HG03064 (cell line): ENCODE data around the gene C11orf68.
"Not testable (repeated sequence)": the region's sequence is repeated elsewhere in the genome, so short reads cannot be mapped to it uniquely, and the experiment has no call there.

Source experiments
- ATAC-seq: cut with Tn5 transposase; IDR thresholded peaks from one replicate; pipeline ENCODE4 v1.9.1; 2021; ENCODE audit warnings: low read depth; ENCODE audit not compliant: unreplicated experiment

Gene C11orf68

DNA sequence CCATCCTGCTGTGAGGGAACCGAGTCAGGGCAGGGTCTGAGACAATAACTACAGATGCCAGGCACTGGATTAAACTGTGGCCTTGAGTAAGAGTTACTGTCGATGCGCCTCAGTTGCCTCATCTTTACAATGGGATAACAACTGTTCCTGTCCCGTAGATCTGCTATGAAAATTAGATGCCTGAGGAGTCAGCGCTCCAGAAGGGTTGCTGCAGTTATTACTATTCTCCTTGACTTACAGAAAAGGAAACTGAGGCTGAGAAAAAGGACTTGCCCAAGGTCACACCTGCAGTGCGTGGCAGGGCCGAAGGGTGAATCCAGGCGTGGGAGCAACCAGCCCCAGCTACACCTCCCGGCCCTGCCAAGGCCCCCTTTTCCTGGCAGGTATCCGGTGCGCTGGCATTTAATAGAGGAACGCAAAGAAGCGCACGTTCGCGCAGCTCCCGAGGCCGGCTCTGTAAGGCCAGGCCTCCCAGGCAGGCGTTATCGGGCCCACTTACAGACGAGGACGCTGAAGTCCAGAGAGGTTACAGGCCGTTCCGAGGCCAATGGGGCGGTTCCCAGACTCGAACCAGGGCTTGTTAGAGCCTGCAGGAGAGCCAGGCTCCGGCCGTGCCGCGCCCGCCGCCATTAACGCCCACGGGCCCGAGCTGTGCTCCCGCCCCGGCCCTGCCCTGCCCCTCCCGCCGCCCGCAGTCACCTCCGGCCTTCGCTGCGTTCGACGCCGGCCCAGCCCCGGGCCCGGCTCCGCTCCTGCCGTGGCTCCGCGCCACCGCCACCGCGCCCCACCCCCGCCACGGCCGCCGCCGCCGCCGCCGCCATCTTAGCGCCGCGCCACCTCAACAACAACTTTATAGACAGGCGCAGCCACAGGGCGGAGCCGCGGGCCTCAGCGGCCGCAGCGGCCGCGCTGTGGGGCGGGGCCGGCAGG, at the start of gene C11orf68:
Gene C11orf68 (minus strand): TSS at position 852 of the 930 bp plus-strand sequence. CDS start 31 bp downstream, at position 821.
- ATAC-seq: peak; percentile 34

DNA sequence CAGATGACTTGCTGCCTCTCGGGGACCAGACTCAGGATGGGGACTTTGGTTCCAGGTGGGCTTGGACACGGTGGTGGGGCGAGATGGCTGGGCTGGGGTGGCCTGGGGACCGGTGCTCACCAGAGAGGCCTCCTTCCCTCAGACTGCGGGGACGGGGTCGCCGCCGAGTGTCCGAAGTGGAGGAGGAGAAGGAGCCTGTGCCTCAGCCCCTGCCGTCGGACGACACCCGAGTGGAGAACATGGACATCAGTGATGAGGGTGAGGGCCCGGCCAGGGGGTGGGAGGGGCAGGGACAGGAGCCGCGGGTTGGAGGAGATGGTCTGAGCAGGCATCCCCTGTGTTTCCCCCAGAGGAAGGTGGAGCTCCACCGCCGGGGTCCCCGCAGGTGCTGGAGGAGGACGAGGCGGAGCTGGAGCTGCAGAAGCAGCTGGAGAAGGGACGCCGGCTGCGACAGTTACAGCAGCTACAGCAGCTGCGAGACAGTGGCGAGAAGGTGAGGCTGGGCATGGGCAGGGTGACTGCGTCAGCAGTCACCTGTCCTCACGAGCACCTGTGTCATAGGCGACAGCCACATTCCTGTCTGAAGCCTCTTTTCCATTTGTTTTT, 48.6 kb upstream of the C11orf68 start:
- no peak for ATAC-seq

DNA sequence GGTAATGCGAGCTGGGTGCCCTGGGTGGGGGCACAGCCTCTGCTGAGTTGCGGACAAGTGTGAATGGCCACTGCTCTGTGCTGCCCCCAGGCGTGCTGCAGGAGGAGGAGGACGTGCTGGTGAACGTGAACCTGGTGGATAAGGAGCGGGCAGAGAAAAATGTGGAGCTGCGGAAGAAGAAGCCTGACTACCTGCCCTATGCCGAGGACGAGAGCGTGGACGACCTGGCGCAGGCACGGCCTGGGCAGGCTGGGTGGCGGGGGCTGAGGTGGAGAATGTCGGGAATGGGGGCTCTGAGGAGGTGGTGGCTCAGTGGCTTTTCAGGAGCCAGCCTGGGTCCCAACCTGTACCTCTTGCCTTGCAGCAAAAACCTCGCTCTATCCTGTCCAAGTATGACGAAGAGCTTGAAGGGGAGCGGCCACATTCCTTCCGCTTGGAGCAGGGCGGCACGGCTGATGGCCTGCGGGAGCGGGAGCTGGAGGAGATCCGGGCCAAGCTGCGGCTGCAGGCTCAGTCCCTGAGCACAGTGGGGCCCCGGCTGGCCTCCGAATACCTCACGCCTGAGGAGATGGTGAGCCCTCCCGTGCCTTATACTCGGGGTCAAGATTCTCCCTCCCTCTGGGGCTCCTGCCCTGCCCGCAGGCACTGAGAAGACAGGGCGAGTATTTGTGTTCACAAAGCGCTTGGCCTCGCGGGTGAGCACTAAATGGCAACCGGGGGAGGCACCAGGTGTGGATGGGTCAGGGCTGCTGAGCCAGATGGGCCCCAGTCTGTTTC, 47.3 kb upstream of the C11orf68 start:
- ATAC-seq: no peak

DNA sequence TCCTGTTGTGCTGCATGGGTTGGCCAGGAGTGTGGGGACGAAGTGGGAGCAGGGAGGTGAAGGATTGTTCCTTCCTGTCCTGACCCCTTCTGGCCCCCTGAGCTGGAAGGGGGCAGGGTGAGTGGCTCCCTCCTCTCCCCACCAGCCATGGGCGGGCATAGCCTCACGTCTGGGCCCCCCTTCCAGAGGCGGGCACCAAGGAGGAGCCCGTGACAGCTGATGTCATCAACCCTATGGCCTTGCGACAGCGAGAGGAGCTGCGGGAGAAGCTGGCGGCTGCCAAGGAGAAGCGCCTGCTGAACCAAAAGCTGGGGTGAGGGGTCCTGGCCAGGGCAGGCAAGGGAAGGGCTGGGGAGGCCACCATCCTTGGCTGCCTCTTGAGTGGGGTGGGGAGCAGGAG, 46.0 kb upstream of the C11orf68 start:
- no peak for ATAC-seq

DNA sequence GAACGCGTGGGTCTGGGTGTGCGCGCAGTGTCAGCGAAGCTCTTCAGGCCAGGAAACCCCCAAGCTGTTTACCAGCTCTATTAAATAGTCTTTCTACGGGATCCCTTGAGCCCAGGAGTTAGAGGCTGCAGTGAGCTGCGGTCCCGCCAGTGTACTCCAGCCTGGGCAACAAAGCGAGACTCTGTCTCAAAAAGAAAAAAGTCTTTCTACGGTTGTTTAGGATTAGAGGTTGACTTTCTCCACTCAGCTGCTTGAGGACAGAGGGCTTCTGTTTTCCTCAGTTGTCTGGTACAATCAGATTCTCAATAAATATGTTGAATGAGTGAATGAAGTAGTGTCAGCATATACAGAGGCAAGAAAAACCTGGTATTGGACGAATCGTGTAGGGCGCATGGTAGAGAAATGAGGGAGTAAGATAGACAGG, 43.3 kb upstream of the C11orf68 start:
- ATAC-seq: no peak

DNA sequence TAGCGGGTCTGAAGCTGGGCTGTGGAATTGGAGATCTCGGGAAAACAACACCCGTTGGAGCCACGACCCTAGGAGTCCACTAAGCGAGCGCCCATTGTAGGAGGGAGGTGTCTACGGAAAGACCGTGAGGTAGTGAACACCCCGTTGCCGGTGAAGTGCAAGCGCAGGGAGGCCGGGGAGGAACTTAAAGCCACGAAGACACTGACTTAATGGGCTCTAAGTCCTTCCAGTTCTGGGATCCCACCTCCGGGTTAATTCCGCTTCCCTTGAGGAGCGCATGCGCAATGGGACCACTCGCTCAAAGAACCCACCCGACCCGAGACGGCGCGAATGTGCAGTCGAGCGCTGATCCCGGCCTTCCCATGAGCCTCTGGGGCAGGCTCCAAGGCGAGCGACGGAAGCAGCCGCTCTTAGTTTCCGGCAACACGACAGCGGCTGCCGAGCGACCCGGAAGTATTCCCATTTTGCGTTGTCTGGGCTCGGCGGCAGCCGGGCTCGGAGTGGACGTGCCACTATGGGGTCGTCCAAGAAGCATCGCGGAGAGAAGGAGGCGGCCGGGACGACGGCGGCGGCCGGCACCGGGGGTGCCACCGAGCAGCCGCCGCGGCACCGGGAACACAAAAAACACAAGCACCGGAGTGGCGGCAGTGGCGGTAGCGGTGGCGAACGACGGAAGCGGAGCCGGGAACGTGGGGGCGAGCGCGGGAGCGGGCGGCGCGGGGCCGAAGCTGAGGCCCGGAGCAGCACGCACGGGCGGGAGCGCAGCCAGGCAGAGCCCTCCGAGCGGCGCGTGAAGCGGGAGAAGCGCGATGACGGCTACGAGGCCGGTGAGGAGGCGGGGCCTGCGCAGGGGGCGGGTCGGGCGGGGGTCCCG, 42.6 kb upstream of the C11orf68 start, which contains the start of gene SART1:
Gene SART1 (plus strand): TSS at position 468 of the 874 bp plus-strand sequence. CDS start 47 bp downstream, at position 515.
- ATAC-seq: no peak

DNA sequence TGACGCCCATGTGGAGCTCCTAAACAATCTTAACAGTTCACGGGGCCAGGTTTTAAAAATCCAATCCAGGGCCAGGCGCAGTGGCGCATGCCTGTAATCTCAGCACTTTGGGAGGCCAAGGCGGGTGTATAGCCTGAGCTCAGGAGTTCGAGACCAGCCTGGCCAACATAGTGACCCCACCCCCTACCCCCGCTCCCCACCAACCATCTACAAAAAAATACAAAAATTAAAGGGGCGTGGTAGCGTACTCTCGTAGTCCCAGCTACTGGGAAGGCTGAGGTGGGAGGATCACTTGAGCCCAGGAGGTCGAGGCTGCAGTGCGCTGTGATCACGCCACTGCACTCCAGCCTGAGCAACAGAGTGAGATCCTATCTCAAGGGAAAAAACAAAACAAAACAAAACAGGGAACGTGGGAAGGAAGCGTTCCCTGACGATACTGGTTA, 42.0 kb upstream of the C11orf68 start:
- ATAC-seq: no peak

DNA sequence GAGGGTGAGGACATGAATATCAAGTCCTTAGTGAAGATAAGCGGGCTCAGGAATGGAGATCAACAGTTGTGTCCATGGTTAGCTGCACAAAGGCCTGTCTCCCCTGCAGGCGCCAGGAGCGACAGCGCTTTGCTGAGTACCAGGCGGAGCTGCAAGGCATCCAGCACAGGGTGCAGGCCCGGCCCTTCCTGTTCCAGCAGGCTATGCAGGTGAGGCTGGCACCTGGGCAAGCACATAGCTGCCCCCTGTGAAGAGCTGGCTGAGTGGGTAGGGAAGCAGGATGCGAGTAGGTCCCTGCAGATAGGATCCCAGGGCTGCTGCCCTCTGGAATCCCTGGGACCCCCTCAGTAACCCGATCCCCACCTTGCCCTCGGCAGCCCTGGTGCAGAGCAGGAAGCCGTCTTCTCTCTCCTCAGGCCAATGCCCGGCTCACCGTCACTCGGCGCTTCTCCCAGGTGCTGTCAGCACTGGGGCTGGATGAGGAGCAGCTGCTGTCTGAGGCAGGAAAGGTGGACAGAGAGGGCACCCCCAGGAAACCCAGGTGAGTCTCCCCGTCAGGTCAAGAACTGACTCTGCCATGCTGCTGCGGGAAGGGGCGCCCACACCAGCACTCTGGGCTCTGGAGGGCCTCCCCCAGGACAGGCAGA, 40.0 kb upstream of the C11orf68 start:
- no peak for ATAC-seq

DNA sequence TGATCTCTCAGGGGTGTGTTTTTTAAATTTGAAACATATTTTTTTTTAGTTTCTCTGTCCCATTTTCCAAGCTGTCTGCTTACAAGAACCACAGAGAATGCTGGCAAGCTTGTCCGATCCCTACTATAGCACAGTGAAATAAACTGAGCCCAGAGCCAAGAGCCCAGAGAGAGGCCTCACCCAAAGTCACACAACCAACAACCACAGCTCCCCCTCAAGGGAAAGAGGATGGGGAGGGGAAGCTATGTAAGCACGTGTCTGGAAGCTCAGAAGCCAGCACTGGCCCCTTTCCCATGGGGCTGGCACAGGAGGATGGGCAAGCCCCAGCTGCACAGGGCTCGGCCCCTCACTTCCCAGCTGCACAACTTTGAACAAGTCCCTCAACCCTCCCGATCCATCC, 39.4 kb upstream of the C11orf68 start:
- no peak for ATAC-seq

DNA sequence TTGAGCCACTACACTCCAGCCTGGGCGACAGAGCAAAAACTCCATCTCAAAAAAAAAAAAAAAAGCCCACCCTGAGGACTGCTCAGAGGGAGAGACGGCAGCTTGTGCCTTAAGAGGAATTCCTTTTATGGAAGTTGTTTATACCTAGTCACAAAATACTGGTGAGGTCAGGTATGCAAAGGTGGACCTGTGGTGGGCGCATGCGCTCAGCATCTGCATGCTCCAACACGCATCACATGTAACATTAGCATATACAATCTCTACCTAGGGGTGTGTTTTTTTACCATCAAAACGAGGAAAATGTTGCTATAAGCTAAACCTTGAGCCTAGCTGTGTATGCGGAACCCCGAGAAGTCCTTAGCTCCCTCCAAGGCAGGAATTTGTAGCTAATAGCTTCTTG, 35.9 kb upstream of the C11orf68 start:
- ATAC-seq: no peak

DNA sequence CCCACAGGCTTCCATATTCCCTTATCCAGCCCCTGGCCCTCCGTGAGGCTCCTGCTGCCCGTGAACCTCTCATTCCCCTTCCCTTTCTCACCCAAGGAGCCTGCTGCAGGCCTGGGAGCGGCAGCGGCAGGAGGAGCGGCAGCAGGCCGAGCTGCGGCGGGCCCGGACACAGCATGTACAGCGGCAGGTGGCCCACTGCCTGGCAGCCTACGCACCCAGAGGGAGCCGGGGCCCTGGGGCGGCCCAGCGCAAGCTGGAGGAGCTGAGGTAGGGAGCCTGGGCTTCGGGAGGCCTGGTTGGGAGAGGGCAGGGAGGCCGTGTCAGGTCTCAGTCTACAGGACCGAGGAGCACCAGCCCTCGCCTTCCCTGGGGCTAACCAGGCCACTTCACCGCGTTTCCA, 34.6 kb upstream of the C11orf68 start:
- ATAC-seq: no peak

DNA sequence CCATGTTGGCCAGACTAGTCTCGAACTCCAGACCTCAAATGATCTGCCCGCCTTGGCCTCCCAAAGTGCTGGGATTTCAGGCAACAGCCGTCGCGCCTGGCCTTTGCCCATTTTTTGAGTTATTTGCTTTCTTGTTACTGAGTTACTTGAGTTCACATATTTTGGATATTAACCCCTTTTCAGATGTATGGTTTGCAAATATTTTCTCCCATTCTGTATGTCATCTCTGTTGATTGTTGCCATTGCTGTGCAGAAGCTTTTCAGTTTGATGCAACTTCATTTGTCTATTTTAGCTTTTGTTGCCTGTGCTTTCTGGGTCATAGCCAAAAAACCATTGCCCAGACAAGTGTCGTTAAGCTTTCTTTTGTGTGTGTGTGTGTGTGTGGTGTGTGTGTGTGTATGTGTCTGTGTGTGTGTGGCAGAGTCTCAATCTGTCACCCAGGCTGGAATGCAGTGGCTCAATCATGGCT, 33.2 kb upstream of the C11orf68 start:
- ATAC-seq: no peak

DNA sequence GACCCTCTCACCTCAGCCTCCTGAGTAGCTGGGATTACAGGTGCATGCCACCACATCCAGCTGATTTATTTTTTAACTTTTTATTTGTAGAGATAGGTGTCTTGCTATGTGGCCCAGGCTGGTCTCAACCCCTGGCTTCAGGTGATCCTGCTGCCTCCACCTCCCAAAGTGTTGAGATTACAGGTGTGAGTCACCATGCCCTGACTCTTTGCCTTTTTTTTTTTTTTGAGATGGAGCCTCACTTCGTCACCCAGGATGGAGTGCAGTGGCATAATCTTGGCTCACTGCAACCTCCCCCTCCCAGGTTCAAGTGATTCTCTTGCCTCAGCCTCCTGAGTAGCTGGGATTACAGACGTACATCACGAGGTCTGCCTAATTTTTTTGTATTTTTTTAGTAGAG, 32.8 kb upstream of the C11orf68 start:
- not testable (repeated sequence) for ATAC-seq

DNA sequence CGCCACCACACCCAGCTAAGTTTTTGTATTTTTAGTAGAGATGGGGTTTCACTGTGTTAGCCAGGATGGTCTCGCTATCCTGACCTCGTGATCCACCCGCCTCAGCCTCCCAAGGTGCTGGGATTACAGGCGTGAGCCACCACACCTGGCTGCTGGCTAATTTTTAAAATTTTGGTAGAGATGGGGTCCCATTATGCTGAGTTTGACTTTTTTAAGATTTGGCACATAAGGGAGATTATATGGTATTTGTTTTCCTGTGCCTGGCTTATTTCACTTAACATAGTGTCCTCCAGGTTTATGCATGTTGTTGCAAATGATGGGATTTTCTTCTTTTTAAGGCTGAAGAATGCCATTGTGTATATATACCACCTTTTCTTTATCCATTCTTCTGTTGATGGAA, 31.8 kb upstream of the C11orf68 start:
- not testable (repeated sequence) for ATAC-seq

DNA sequence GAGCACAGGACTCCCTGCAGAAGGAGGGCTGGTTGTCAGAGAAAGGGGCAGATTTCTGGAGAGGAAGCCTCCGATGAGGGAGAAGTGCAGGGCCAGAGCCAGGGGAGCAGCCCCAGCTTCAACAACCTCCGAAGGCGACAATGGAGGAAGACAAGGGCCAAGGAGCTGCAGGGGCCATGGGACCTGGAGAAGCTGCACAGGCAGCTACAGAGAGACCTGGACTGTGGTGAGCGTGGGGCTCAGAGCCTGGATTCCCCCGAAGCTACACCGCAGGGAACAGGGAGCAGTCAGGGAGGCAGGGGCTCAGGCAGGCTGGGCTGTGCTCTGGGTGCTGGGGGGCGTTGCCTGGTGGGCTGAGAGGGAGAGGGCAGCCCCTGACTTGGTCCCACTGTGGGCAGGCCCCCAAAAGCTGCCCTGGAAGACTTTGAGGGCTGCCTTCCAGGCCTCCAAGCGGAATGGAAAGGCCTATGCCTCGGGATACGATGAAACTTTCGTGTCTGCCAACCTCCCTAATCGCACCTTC, 28.8 kb upstream of the C11orf68 start:
- ATAC-seq: no peak

DNA sequence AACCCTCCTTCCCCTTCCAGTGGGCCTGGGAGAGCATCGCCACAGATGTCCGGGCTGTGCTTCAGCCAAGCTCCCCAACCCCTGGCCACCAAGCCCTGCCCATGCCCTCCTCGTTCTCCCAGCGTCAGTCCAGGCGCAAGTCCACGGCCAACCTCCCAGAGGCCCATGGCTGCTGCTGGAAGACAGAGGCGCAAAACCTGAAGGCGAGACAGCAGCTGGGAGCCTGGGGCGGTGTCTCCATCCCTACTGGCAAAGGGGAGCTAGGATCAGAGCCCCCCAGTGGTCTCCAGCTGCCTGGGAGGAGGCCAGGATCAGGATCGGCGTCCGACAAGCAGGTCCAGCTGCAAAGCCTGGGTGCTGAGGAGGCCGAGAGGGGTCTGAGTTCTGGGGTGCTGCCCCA, 28.3 kb upstream of the C11orf68 start:
- ATAC-seq: no peak

DNA sequence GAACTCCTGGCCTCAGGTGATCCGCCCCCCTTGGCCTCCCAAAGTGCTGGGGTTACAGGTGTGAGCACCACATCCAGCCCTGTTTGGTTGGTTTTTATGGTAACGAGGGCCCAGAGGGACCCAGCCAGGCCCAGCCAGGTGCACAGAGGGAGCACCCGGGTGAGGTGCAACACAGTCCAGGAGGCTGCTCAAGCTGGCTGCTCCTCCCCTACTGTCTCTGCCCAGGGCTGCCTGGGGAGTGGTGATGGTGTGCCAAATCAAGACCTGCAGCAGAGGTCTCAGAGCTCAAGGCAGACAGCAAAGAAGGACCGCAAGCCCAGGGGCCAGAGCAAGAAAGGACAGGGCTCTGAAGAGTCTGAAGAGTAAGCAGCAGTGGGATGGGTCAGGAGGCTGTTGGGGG, 27.8 kb upstream of the C11orf68 start:
- no peak for ATAC-seq

DNA sequence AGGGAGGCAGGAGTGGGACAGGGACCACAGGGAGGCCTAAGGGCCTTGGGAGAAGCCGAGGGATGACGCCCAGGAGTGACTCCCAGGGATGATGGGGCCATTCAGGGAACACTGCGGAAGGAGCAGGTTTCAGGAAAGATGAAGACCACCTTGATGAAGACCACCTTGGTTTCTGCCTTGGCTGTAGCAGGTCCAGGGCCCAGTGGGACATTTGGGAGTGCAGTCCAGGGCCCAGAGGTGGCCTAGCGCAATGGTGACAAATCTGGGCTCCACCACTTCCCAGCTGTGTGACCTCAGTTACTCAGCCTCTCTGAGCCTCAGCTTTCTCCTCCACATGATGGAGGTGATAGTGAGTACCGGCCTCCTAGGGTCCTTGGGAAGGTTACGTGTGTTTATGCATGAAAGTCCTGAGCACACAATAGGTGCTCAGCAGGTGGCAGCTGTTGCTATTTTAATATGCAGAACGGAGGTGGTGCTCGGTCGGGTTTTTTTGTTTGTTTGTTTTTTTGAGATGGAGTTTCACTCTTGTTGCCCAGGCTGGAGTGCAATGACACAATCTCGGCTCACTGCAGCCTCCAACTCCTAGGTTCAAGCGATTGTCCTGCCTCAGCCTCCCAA, 27.2 kb upstream of the C11orf68 start:
- no peak for ATAC-seq

DNA sequence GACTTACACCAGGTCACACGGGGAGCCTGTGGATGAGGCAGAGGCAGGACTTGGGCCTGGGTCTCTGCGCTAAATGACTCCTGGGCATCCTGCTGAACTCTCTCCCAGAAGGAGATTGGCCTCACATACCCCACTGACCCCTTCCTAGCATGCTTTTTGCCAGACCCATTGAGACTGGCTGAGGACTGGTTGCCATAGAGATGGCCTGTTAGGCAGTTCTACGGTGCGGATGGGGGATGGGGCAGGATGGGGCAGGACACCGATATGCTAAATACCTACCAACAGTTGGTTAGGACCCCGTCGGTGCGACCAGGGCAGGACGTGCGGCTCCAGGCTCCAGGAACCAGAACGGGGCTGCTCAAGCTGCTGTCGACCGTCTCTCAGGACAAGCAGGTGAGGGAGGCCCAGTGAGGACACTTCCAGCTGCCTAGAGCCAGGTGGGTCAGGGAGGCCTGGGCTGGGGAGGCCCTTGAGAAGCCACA, 26.6 kb upstream of the C11orf68 start, which contains the start of gene TSGA10IP:
Gene TSGA10IP (plus strand): TSS at position 51 of the 482 bp plus-strand sequence. CDS start 196 bp downstream, at position 247.
- no peak for ATAC-seq
